AG04450 (cell line): ENCODE measurements around the gene SREK1. TPM values are rescaled to one million over a fixed set of nuclear protein-coding genes. Genes with fewer than 3 reads are reported as not detected.

Source experiments
- CTCF ChIA-PET: fragments of 300-600, 350-600 bp; formaldehyde crosslinking; extraction: SDS; loops from one replicate; lab custom pipeline; 2022; ENCODE audit warnings: antibody characterized with exemption, inconsistent platforms; lab: Charles Lee
- POLR2A ChIA-PET: fragments of 350-600 bp; formaldehyde crosslinking; extraction: SDS; loops from one replicate; lab custom pipeline; 2021; ENCODE audit warnings: antibody characterized with exemption, inconsistent platforms; lab: Yijun Ruan, JAX
- DNase-seq: peaks from one replicate; pipeline ENCODE4 v3.0.0-alpha.2; 2011; ENCODE audit warnings: low read depth, low spot score
- H3K27ac ChIP-seq: one replicate; pipeline ENCODE4 v1.5.1; 2012; ENCODE audit warnings: low read depth, low read length, control low read depth
- H3K27me3 ChIP-seq: one replicate; pipeline ENCODE4 v1.6.0; 2012; ENCODE audit warnings: low read length; ENCODE audit not compliant: control insufficient read depth, insufficient read depth
- H3K4me3 ChIP-seq: 2 replicates; pipeline ENCODE4 v1.5.1; 2011; ENCODE audit warnings: mild to moderate bottlenecking, low read depth, low read length, control low read depth
- H3K9me3 ChIP-seq: 2 replicates; pipeline ENCODE4 v1.5.1; 2012; ENCODE audit warnings: low read length; ENCODE audit not compliant: control insufficient read depth, insufficient read depth
- polyA plus RNA-seq: library from polyadenylated mRNA; depleted of rRNA; stranded (reverse); fragments of >200 nt; gene quantifications from 2 replicates; pipeline ENCODE4 v1.2.3, GENCODE V29; 2011
- TF ChIP-seq, protein P1 (sequence below): IDR thresholded peaks from 2 replicates; pipeline ENCODE4 v1.5.1; 2011; ENCODE audit warnings: low read depth, low read length, control low read depth, inconsistent platforms

SREK1 gene
- polyA plus RNA-seq, 1 experiment, result 58.8 TPM

DNA sequence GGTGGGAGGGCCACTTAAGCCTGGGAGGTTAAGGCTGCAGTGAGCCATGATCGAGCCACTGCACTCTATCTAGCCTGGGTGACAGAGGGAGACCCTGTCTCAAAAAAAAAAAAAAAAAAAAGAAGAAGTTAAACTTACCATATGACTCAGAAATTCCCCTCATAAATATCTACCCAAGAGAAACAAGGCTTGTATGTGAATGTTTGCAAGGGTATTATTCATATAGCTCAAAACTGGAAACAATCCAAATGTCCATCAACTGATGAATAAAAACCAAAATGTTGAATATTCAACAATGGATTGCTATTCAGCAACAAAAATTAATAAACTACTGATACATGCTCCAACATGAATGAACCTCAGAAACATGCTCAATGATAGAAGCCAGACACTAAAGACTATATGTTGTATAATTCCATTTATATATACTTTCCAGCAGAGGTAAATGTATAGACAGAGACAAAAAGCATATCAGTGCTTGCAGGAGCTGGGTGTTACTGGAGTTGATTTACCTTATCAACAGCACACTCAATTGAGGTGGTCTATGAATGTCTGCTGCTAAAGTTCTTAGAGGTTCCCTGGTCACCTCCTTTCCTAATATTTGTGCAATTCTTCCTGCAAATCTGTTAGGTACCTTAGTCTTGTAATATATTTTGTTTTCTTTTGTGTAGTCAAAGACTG, 5.3 kb upstream of the SREK1 start:
- no peak for DNase-seq
- ChIA-PET CTCF (interaction anchor here (0.6 kb wide), 1 partner anchor 15 kb away, joined by 8 read pairs; no protein-coding TSS in a partner anchor), POLR2A (no interaction called here)
- no peaks in the 10 kb centered on the region for H3K27me3 ChIP-seq
- H3K9me3 ChIP-seq, result no peaks in the 10 kb centered on the region
- H3K27ac ChIP-seq, result no peak overlapping the region
- TF ChIP-seq, protein P1, sequence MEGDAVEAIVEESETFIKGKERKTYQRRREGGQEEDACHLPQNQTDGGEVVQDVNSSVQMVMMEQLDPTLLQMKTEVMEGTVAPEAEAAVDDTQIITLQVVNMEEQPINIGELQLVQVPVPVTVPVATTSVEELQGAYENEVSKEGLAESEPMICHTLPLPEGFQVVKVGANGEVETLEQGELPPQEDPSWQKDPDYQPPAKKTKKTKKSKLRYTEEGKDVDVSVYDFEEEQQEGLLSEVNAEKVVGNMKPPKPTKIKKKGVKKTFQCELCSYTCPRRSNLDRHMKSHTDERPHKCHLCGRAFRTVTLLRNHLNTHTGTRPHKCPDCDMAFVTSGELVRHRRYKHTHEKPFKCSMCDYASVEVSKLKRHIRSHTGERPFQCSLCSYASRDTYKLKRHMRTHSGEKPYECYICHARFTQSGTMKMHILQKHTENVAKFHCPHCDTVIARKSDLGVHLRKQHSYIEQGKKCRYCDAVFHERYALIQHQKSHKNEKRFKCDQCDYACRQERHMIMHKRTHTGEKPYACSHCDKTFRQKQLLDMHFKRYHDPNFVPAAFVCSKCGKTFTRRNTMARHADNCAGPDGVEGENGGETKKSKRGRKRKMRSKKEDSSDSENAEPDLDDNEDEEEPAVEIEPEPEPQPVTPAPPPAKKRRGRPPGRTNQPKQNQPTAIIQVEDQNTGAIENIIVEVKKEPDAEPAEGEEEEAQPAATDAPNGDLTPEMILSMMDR, result no peak
- H3K4me3 ChIP-seq, result no peak overlapping the region

DNA sequence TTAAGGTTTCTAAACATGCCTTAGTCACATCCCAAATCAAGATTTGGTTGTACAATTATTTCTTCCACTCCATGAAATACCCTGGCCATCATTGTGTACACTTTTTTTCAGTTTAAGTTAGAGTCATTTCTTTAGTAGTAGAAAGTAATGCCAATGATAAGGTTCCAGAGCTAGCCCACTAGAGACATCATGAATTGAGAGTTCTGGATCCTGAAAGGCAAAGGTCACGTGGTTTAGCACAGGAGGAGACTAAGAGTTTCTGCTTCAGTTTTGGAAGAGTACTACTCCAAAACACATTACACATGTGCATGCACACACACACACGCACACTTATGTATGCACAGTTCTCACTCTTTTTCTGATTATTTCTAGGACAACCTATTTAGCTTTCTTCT, 4.8 kb upstream of the SREK1 start:
- no peak for DNase-seq
- TF ChIP-seq, protein P1, result no peak
- Histone ChIP-seq H3K27ac (no peak overlapping the region), H3K4me3 (no peak overlapping the region), H3K9me3 (no peaks in the 10 kb centered on the region), H3K27me3 (no peaks in the 10 kb centered on the region)
- POLR2A ChIA-PET, result no interaction called here
- CTCF ChIA-PET, result interaction anchor here (0.6 kb wide), 1 partner anchor 16 kb away, joined by 8 read pairs; no protein-coding TSS in a partner anchor

DNA sequence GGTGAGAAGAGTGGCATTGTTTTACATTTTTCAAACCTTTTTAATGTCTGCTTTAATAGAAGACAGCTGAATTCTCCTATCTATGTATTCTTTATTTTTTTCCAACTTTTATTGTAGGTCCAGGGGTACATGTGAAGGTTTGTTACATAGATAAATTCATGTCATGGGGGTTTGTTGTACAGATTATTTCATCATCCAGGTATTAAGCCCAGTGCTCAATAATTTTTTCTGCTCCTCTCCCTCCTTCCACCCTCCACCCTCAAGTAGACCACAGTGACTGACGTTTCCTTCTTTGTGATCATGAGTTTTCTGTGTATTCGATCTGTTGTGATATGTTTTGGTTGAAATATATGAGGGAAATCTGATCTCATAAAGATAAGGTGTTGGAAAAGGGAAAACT, 1.7 kb upstream of the SREK1 start:
- no peaks in the 10 kb centered on the region for H3K27me3 ChIP-seq
- ChIA-PET POLR2A (no interaction called here), CTCF (no interaction called here)
- TF ChIP-seq, protein P1, result no peak
- no peaks in the 10 kb centered on the region for H3K9me3 ChIP-seq
- H3K4me3 ChIP-seq, result no peak overlapping the region
- H3K27ac ChIP-seq, result no peak overlapping the region
- DNase-seq, result no peak

DNA sequence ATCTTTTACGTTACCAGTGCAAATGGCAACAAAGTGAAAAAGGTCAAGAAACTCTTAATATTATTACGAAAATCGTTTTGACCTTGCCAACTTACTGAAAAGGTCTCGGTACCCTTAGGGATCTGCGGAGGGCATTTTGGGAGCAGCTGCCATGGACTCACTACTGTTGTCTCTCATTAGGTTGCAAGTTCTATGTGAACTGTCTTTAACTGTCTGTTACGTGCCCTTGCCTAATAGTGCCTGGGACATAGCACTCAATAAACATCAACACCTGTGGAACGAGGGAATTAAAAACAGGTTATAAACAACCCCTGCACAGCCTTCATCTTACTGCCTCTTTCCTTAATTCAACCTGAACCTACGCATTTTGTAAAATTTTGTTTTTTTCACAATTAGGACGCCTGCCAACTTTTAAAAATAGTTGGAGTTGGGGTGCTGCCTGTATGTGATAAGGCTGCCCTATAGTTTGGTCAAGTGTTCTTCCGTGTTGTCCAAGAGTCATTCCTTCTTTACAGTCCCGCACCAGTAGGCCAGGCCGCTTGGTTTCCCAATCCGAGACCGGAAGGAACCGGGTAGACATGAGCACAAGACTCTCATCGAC, 527 bp upstream of the SREK1 start:
- no peak for DNase-seq
- Histone ChIP-seq H3K27me3 (no peaks in the 10 kb centered on the region), H3K9me3 (no peaks in the 10 kb centered on the region), H3K4me3 (peak overlapping the region; percentile 91), H3K27ac (peak overlapping the region; percentile 88)
- TF ChIP-seq, protein P1, result no peak
- POLR2A ChIA-PET, result interaction anchor here (0.6 to 1.3 kb wide), 4 partner anchors 22 to 218 kb away, joined by 3 to 4 read pairs (median 3); partner anchors contain the start of gene ERBIN
- CTCF ChIA-PET, result no interaction called here
